GM23338 (cell line): ENCODE measurements around the gene WDR45B. TPM values are rescaled to one million over a fixed set of nuclear protein-coding genes. Genes with fewer than 3 reads are reported as not detected.

ENCODE experiments used
- ATAC-seq: fragments of 200-7000 bp; cut with Tn5 transposase; 3 replicates; pipeline ENCODE4 v1.9.1; 2020
- DNase-seq: peaks from one replicate; pipeline ENCODE4 v3.0.0-alpha.2; 2015; ENCODE audit warnings: low spot score
- H2AFZ ChIP-seq: fragments of 200-600 bp; sonication (generic); 2 replicates; pipeline ENCODE4 v1.8.0; 2016; ENCODE audit warnings: antibody characterized with exemption, mild to moderate bottlenecking, moderate library complexity
- H3F3A ChIP-seq: fragments of 200-600 bp; sonication (generic); replicated peaks from 2 replicates; pipeline ENCODE4 v1.8.0; 2017; ENCODE audit warnings: antibody characterized with exemption, mixed run types, low read depth
- H3K27ac ChIP-seq: fragments of 200-600 bp; sonication (generic); 2 replicates; pipeline ENCODE4 v1.6.1; 2016; ENCODE audit warnings: low read depth
- H3K27me3 ChIP-seq: fragments of 200-600 bp; sonication (generic); 2 replicates; pipeline ENCODE4 v1.8.0; 2016; ENCODE audit warnings: mild to moderate bottlenecking, mixed run types, moderate library complexity; ENCODE audit not compliant: insufficient read depth
- H3K36me3 ChIP-seq: fragments of 200-600 bp; sonication (generic); 2 replicates; pipeline ENCODE4 v1.8.0; 2016; ENCODE audit warnings: mild to moderate bottlenecking; ENCODE audit not compliant: insufficient read depth
- H3K4me1 ChIP-seq: fragments of 200-600 bp; sonication (generic); 2 replicates; pipeline ENCODE4 v1.8.0; 2016; ENCODE audit warnings: mild to moderate bottlenecking, moderate library complexity; ENCODE audit not compliant: insufficient read depth
- H3K4me2 ChIP-seq: fragments of 200-600 bp; sonication (generic); 2 replicates; pipeline ENCODE4 v1.7.1; 2017; ENCODE audit warnings: mixed run types
- H3K4me3 ChIP-seq: fragments of 200-600 bp; sonication (generic); 2 replicates; pipeline ENCODE4 v1.6.1; 2016; ENCODE audit warnings: mixed run types
- H3K79me2 ChIP-seq: fragments of 200-600 bp; sonication (generic); replicated peaks from 2 replicates; pipeline ENCODE4 v1.8.0; 2017; ENCODE audit warnings: mild to moderate bottlenecking; ENCODE audit not compliant: insufficient read depth
- H3K9me2 ChIP-seq: fragments of 200-600 bp; sonication (generic); 2 replicates; pipeline ENCODE4 v1.8.0; 2017; ENCODE audit not compliant: insufficient read depth
- H4K20me1 ChIP-seq: fragments of 200-600 bp; sonication (generic); replicated peaks from 2 replicates; pipeline ENCODE4 v1.8.0; 2017; ENCODE audit warnings: mild to moderate bottlenecking; ENCODE audit not compliant: insufficient read depth
- H3K27ac Mint-ChIP-seq: 2 replicates; pipeline ENCODE4 v1.8.0; 2020; ENCODE audit warnings: inconsistent platforms, mild to moderate bottlenecking, moderate library complexity, mixed read lengths
- H3K27me3 Mint-ChIP-seq: 3 replicates; pipeline ENCODE4 v1.8.0; 2022; ENCODE audit warnings: low read depth, mild to moderate bottlenecking, moderate library complexity, mixed read lengths, inconsistent platforms; ENCODE audit not compliant: insufficient read depth, poor library complexity
- H3K36me3 Mint-ChIP-seq: 3 replicates; pipeline ENCODE4 v1.8.0; 2021; ENCODE audit warnings: low read depth, mild to moderate bottlenecking, inconsistent platforms, moderate library complexity, mixed read lengths
- H3K4me1 Mint-ChIP-seq: 3 replicates; pipeline ENCODE4 v1.8.0; 2020; ENCODE audit warnings: mild to moderate bottlenecking, inconsistent platforms, mixed read lengths
- H3K4me3 Mint-ChIP-seq: 3 replicates; pipeline ENCODE4 v1.8.0; 2021; ENCODE audit warnings: moderate library complexity, mild to moderate bottlenecking, inconsistent platforms, mixed read lengths
- H3K9me3 Mint-ChIP-seq: 3 replicates; pipeline ENCODE4 v1.8.0; 2020; ENCODE audit warnings: moderate library complexity, mild to moderate bottlenecking, inconsistent platforms, mixed read lengths
- CREB1 ChIP-seq: fragments of 250-450 bp; sonication (Bioruptor Pico); IDR thresholded peaks from 2 replicates; pipeline ENCODE4 v1.5.0; 2020; ENCODE audit warnings: low read depth, mild to moderate bottlenecking, moderate library complexity
- EZH2 ChIP-seq: fragments of 200-600 bp; sonication (generic); IDR thresholded peaks from one replicate; pipeline ENCODE4 v1.8.0; 2017; ENCODE audit warnings: antibody characterized with exemption, mild to moderate bottlenecking, low read depth; ENCODE audit not compliant: unreplicated experiment
- EZH2phosphoT487 ChIP-seq: fragments of 200-600 bp; sonication (generic); IDR thresholded peaks from one replicate; pipeline ENCODE4 v1.8.1; 2018; ENCODE audit warnings: antibody characterized with exemption; ENCODE audit not compliant: unreplicated experiment
- JUNB ChIP-seq: IDR thresholded peaks from one replicate; pipeline ENCODE4 v1.6.1; 2016; ENCODE audit warnings: antibody characterized with exemption; ENCODE audit not compliant: unreplicated experiment
- NANOG ChIP-seq: IDR thresholded peaks from 2 replicates; pipeline ENCODE4 v1.6.1; 2016; ENCODE audit warnings: antibody characterized with exemption, borderline replicate concordance
- POLR2AphosphoS5 ChIP-seq: IDR thresholded peaks from 2 replicates; pipeline ENCODE4 v1.6.1; 2016; ENCODE audit warnings: antibody characterized with exemption, low read depth
- STAT1 ChIP-seq: IDR thresholded peaks from one replicate; pipeline ENCODE4 v1.6.1; 2016; ENCODE audit warnings: antibody characterized with exemption; ENCODE audit not compliant: unreplicated experiment
- ZNF114 ChIP-seq: fragments of 250-450 bp; sonication (Bioruptor Pico); IDR thresholded peaks from 2 replicates; pipeline ENCODE4 v1.5.0; 2020; ENCODE audit warnings: mild to moderate bottlenecking, moderate library complexity
- ZNF331 ChIP-seq: fragments of 250-450 bp; sonication (Bioruptor Pico); IDR thresholded peaks from 2 replicates; pipeline ENCODE4 v1.5.0; 2020; ENCODE audit warnings: low read depth, mild to moderate bottlenecking, moderate library complexity
- polyA plus RNA-seq: library from polyadenylated mRNA; unstranded; fragments of >200 nt; fragmentation: Nextera tagmentation; extraction: Ambion mirVana; gene quantifications from 2 replicates; pipeline ENCODE4 v1.2.1, GENCODE V29; 2016
- total RNA-seq: library from RNA; depleted of rRNA; stranded (reverse); fragments of >200 nt; shearing (Covaris generic); gene quantifications from 2 replicates; pipeline ENCODE4 v1.2.3, GENCODE V29; 2014
- TF ChIP-seq, protein P1 (sequence below): IDR thresholded peaks from 2 replicates; pipeline ENCODE4 v1.6.1; 2016; ENCODE audit warnings: antibody characterized with exemption
- TF ChIP-seq, protein P2 (sequence below), 2 experiments: fragments of 200-600 bp in 1 of 2; sonication (generic) in 1 of 2; conservative IDR thresholded peaks; 2 replicates each; pipeline versions ENCODE4 v1.5.1 to v1.6.1; 2016 to 2017; ENCODE audit warnings: antibody characterized with exemption in 2 of 2, low read depth in 2 of 2, mild to moderate bottlenecking in 2 of 2, moderate library complexity in 1 of 2
- TF ChIP-seq, protein P3 (sequence below): IDR thresholded peaks from one replicate; pipeline ENCODE4 v1.6.1; 2018; ENCODE audit warnings: antibody characterized with exemption; ENCODE audit not compliant: unreplicated experiment

WDR45B gene
- total and polyA plus RNA-seq, 2 experiments from 2014 or later: 69.4 to 96.4 TPM

DNA sequence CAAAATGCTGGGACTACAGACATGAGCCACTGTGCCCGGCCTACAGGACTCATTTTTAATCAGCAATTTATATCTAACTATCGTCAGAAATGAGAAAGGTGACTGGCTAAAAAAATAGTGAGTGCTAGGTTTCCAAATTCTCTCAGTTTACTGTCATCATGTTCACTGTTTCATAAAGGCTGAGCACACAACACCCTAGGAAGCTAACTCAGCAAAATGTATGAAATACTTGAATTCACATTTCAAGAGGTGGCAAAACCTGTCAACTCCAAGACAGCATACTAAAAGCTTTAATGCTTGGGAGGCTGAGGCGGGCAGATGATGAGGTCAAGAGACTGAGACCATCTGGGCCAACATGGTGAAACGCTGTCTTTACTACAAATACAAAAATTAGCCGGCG, 16.7 kb downstream of the WDR45B start (continued):
- TF ChIP-seq, protein P1, sequence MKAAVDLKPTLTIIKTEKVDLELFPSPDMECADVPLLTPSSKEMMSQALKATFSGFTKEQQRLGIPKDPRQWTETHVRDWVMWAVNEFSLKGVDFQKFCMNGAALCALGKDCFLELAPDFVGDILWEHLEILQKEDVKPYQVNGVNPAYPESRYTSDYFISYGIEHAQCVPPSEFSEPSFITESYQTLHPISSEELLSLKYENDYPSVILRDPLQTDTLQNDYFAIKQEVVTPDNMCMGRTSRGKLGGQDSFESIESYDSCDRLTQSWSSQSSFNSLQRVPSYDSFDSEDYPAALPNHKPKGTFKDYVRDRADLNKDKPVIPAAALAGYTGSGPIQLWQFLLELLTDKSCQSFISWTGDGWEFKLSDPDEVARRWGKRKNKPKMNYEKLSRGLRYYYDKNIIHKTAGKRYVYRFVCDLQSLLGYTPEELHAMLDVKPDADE: no peak

DNA sequence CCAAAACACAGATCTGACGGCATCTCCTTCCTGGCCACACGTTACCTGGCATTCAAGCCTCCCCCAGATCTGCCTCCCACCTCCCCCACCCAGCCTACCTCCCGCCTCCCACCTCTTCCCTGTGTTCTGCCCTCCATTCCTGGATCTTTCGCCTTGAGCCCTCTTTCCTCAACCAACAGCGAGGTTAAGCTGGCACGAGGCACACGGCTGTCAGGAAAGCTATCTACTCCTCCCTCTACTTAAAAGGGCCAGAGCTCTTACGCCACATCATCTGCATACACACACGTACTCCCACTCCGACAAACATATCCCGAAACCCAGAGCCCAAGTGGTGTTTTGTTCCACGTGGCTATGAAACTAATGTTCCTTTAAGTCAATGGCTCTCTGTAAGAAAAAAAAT, 18.0 kb downstream of the WDR45B start:
- ATAC-seq: no peak
- Histone ChIP-seq H3F3A (no peaks in the 10 kb centered on the region), H3K36me3 (peaks cover under 1% of the 10 kb centered on the region; the same call in 1 of the 2 replicates), H3K79me2 (peaks cover 62% of the 10 kb centered on the region), H3K27ac (no peak overlapping the region), H3K9me2 (no peaks in the 10 kb centered on the region), H3K27me3 (no peaks in the 10 kb centered on the region), H2AFZ (no peak overlapping the region), H3K4me3 (no peak overlapping the region), H3K4me1 (no peaks in the 10 kb centered on the region), H3K4me2 (no peak overlapping the region), H4K20me1 (peaks cover 38% of the 10 kb centered on the region)
- Mint-ChIP-seq H3K27ac (no peak overlapping the region), H3K27me3 (peaks cover 2% of the 10 kb centered on the region), H3K9me3 (no peaks in the 10 kb centered on the region), H3K4me1 (no peaks in the 10 kb centered on the region), H3K4me3 (no peak overlapping the region), H3K36me3 (peaks cover 40% of the 10 kb centered on the region)
- TF ChIP-seq STAT1 (no peak), JUNB (no peak), CREB1 (CRISPR knock-in tag) (no peak), EZH2 (no peak)
- DNase-seq: no peak

- DNase-seq (no peak), ATAC-seq (no peak)
- Mint-ChIP-seq H3K27ac (peak overlapping the region; percentile 80; the same call in 1 of the 2 replicates), H3K4me1 (no peaks in the 10 kb centered on the region), H3K27me3 (peaks cover 2% of the 10 kb centered on the region), H3K36me3 (peaks cover 44% of the 10 kb centered on the region), H3K4me3 (no peak overlapping the region), H3K9me3 (no peaks in the 10 kb centered on the region)
- no peaks in the 10 kb centered on the region for H3K4me1 ChIP-seq
- peaks cover 36% of the 10 kb centered on the region for H4K20me1 ChIP-seq
- H3K79me2 ChIP-seq: peaks cover 61% of the 10 kb centered on the region
- H3F3A ChIP-seq: no peaks in the 10 kb centered on the region
- H3K4me3 ChIP-seq: no peak overlapping the region
- no peak overlapping the region for H3K4me2 ChIP-seq
- H2AFZ ChIP-seq: no peak overlapping the region
- H3K36me3 ChIP-seq: peaks cover 5% of the 10 kb centered on the region; the same call in 1 of the 2 replicates
- no peaks in the 10 kb centered on the region for H3K9me2 ChIP-seq
- no peaks in the 10 kb centered on the region for H3K27me3 ChIP-seq
- no peak overlapping the region for H3K27ac ChIP-seq
- TF ChIP-seq, protein P2, sequence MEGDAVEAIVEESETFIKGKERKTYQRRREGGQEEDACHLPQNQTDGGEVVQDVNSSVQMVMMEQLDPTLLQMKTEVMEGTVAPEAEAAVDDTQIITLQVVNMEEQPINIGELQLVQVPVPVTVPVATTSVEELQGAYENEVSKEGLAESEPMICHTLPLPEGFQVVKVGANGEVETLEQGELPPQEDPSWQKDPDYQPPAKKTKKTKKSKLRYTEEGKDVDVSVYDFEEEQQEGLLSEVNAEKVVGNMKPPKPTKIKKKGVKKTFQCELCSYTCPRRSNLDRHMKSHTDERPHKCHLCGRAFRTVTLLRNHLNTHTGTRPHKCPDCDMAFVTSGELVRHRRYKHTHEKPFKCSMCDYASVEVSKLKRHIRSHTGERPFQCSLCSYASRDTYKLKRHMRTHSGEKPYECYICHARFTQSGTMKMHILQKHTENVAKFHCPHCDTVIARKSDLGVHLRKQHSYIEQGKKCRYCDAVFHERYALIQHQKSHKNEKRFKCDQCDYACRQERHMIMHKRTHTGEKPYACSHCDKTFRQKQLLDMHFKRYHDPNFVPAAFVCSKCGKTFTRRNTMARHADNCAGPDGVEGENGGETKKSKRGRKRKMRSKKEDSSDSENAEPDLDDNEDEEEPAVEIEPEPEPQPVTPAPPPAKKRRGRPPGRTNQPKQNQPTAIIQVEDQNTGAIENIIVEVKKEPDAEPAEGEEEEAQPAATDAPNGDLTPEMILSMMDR (conservative IDR thresholded peaks at IDR 0.05; ENCODE audit: low read depth in 2 of 2): no peak
- no peak for TF ChIP-seq EZH2
- no peak for TF ChIP-seq POLR2AphosphoS5
- TF ChIP-seq ZNF331 (CRISPR knock-in tag): no peak
- no peak for TF ChIP-seq EZH2phosphoT487
- TF ChIP-seq ZNF114 (CRISPR knock-in tag): no peak
- no peak for TF ChIP-seq NANOG
- TF ChIP-seq STAT1: no peak
- TF ChIP-seq, protein P3, sequence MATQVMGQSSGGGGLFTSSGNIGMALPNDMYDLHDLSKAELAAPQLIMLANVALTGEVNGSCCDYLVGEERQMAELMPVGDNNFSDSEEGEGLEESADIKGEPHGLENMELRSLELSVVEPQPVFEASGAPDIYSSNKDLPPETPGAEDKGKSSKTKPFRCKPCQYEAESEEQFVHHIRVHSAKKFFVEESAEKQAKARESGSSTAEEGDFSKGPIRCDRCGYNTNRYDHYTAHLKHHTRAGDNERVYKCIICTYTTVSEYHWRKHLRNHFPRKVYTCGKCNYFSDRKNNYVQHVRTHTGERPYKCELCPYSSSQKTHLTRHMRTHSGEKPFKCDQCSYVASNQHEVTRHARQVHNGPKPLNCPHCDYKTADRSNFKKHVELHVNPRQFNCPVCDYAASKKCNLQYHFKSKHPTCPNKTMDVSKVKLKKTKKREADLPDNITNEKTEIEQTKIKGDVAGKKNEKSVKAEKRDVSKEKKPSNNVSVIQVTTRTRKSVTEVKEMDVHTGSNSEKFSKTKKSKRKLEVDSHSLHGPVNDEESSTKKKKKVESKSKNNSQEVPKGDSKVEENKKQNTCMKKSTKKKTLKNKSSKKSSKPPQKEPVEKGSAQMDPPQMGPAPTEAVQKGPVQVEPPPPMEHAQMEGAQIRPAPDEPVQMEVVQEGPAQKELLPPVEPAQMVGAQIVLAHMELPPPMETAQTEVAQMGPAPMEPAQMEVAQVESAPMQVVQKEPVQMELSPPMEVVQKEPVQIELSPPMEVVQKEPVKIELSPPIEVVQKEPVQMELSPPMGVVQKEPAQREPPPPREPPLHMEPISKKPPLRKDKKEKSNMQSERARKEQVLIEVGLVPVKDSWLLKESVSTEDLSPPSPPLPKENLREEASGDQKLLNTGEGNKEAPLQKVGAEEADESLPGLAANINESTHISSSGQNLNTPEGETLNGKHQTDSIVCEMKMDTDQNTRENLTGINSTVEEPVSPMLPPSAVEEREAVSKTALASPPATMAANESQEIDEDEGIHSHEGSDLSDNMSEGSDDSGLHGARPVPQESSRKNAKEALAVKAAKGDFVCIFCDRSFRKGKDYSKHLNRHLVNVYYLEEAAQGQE: no peak
These were observed 18.5 kb downstream of the WDR45B start for GRCh38 chr17:82629748-82630147.
